Activated effector memory CD4-positive, alpha-beta T cell treated with anti-CD3 and anti-CD28 coated beads, Interleukin-2, amount 50 U/mL, for 16 hours (primary cell): ENCODE data around the gene CHAD.

Experiments used
- DNase-seq: peaks from one replicate; pipeline ENCODE4 v3.0.0-alpha.2; 2020

CHAD gene, protein sequence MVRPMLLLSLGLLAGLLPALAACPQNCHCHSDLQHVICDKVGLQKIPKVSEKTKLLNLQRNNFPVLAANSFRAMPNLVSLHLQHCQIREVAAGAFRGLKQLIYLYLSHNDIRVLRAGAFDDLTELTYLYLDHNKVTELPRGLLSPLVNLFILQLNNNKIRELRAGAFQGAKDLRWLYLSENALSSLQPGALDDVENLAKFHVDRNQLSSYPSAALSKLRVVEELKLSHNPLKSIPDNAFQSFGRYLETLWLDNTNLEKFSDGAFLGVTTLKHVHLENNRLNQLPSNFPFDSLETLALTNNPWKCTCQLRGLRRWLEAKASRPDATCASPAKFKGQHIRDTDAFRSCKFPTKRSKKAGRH

DNA sequence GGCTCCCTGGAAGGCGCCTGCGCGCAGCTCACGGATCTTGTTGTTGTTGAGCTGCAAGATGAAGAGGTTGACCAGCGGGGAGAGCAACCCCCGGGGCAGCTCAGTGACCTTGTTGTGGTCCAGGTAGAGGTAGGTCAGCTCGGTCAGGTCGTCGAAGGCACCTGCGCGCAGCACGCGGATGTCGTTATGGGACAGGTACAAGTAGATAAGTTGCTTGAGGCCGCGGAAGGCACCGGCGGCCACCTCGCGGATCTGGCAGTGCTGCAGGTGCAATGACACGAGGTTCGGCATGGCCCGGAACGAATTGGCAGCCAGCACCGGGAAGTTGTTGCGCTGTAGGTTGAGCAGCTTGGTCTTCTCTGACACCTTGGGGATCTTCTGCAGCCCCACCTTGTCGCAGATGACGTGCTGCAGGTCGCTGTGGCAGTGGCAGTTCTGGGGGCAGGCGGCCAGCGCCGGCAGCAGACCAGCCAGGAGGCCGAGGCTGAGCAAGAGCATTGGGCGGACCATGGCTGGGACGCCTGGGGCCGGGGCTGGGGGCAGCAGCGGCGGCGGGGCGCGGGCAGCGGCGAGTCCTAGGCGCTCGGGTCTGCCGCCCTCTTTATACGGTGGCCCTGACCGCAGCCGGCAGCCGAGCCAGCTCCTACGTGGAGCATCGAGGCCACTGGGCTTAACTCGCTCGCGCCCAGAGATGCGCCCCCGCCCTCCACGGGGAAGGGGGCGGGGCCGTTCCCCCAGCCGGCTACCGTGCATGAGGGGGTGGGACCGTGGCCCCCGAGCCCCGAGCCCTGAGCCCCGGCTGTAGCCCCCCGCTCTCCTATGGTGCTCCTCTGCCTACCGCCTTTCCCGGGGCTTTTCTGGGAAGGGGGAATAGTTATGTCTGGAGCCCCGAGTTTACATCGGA, at the start of gene CHAD:
Gene CHAD (minus strand): TSS at position 577 of the 904 bp plus-strand sequence. CDS start 67 bp downstream, at position 510.
- no peak for DNase-seq

DNA sequence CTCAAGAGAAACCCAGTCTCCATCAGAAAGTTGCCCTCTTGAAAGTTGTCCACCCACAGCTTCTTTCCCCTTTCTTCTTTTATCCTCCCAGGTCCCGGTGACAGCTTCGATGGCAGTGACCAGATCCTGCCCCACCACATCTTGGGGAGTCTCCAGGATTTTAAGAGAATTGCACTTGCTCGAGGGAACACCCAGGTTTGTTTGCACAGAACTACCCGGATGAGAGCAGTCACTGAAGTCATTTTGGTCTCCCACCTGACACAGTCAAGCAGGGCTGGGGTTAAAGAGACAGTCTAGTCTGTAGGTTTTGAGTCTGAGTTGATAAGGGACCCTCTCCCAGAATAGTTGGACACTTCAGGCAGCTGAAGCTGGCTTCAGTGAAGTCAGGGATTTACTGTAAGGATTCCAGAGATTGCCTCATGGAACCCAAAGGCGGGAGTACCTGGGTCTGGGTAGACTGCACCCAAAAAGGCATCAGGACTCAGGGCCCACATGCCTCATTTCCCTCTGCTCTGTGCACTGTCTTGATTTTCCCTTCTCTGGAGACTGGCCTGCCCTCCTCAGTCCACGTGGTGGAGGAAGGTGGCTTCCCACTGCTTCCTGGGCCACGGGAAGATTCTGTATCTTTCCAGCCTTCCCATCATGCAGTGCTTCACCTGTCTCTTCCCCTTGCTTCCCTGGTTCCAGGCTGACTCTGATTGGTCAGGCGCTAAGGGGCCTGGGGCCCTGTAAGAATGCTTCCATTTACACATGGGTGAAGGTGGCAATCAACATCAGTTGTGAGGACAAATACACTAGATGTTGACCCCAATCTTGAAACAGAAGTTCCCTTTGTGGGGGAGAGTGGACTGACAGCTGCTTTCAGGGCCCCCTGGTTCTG, 49.1 kb upstream of the CHAD start:
- DNase-seq = no peak

DNA sequence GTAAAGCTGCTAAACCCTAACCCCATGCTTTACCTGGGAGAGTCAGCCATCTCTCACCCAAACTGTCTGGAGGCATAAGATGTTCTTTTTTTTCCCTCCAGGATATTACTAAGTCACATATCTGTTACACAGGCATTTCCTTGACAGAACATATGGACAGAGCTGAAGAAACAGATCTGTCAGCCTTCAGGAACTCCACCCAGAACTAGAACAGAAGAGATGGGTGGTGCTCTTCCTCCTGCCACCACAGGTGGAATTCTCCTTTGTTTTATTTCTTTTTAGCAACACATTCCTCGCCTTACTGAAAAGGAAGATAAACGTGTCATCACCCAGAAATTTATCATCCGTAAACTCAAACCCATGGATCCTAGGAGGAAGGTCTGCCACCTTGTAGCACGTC, 48.3 kb upstream of the CHAD start:
- DNase-seq = no peak

DNA sequence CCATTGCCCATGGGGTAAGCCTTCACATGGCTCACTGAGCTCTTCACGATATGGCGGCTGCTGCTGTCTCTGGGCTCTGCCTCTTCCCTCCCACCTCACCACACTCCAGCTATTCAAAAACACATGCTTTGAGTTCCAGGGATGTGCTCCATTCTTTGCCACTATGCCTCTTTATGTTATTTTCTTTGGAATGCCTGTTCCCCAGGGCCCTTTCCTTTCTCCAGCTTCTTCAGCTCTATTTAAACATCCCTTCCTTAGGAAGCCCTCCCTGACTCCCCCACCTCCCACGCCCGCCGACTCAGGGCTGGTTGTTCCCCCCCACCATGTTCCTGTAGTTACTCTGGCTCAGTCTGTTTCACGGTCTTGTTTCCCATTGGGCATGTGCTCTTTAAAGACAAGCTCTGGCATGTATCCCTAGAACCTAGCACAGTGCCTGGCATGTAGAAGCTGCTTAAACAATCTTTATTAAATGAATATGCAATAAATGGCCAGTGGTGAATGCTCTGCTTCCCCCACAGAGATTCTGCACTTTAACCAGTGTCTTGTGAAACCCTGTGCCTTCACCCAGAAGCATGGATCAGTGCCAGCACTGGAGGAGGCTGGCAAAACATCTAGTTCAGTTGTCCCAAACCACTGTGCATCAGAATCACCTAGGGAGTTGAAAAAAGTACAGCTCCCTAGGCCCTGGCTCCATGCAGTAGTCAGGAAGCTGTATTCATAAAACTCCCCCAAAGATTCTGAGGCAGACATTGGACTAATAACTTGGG, 46.4 kb upstream of the CHAD start:
- no peak for DNase-seq

DNA sequence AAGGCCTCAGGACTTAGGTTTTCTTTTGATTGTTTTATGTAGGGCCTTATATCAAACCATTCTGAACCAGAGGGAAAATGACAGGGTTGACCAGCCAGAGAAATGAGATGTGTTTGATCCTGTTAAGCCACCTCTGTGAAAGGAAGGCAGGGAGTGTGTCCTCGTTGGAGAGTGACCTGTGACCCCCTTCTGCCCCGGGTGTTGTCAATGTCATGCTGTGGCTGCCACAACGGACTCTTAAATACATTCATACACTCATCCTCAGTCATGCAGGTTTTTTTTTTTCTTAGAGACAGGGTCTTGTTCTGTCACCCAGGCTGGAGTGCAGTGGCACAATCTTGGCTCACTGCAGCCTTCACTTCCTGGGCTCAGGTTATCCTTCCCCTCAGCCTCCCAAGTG, 45.7 kb upstream of the CHAD start:
- DNase-seq = no peak

DNA sequence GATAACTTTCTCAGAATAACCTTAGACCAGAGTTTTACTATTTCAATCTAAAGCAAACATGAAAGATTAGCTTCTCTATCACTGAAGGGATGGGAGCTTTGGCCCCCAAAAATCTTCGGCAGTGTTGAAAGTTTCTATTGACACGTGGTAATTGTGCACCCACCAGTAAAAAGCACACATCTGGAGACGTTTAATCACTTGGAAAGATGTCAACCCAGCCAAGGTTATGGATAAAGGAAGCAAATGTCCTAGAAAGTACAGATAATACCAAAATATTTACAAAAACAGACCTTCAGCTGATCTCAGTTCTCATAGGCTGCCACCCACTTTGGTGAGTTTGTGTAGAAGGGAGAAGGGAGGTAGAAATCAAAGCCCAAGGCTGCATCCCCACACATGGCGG, 44.8 kb upstream of the CHAD start:
- no peak for DNase-seq

DNA sequence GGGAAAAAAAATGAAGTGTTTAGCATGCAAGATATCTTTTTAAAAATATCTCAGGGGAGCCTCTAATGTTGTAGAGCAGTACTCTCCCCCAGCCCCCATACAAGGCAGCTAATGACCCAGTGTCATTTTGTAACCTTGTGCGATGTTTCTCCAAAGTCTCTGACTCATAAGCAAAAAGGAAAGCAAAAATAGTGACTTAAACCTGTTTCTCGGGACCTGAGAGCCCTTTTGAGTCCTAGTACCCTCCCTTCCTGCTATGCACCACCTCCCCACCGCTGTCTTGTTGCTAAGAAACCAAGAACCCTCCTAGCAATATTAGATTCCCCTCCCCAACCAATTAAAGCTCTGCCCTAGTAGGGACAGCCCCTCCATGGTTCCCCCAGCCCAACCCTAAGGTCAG, 42.4 kb upstream of the CHAD start:
- peak; percentile 80 for DNase-seq

DNA sequence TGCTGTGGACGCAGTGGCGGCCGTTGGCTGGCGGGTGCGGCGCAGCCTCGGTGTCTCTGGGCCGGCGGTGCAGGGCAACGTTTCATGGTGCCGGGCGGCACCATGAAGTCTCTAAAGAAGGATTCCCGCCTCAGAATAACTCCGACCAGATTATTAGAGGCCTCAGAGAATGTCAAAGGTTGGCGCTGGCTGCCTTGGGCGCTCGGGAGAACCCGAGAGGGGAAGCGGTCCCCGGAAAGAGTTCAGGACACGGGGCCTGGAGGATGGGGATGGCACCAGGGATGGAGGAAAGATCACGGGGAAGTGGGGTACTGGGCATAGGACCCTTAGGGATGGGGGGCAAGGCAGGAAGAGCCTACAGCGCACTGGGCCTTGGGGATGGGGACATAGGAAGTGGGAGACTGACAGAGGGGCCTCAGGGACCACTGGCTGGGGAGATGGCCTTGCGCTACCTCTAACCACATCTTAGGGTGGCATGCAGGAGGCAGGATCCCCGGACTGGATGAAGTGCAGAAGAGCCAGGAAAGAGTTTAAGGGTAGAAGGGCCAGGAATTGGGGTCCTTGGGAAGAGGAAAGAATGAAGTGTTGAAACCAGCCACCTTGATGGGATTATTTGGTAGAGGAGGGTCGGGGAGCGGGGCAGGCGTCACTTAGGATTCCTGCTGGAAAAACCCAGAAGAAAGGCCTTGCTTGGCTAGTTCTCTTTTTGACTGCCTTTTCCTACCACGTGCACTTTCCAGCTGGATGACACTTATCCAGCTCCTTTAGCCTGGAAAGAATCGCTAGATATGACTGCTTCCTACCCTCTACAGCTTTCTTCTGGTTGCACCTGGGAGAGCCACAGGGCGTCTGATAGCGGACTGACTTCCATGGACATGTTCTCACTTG, 40.1 kb upstream of the CHAD start:
- DNase-seq = no peak

DNA sequence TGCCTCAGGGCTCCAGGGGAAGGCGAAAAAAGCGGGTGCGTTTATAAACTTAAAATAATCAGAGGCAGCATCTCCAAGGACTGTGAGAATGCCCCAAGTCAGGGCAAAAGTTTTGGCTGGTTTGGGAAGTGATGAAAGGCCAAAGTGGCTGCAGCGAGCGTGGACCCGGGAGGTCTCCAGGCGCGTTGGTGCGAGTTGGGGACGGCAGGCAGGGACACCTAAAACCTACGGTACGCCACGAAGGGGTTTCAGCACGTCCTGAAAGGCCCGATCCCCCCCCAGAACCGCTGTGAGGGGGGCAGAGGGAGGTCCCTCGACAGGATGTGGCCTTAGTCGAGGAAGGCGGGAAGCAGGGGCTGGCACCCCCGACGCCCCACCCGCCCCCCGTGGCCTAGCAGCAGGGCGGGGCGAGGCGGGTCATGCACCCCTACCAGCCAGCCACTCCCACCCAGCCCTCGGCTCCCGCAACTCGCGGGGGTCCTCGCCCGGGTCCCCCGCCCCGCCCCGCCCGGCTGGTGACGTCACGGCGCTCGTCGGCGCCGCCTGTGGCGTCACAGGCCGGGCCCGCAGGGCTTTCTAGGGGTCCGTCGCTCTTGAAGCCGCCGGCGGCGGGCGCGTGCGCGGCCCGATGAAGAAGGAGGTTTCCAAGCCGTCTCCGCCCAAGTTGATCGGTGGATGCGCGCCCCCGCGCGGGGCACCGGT, 39.3 kb upstream of the CHAD start, which contains the start of gene MYCBPAP:
Gene MYCBPAP (plus strand): TSS at position 569 of the 702 bp plus-strand sequence. CDS start 236 bp downstream, outside the sequence.
- DNase-seq = peak; percentile 93

DNA sequence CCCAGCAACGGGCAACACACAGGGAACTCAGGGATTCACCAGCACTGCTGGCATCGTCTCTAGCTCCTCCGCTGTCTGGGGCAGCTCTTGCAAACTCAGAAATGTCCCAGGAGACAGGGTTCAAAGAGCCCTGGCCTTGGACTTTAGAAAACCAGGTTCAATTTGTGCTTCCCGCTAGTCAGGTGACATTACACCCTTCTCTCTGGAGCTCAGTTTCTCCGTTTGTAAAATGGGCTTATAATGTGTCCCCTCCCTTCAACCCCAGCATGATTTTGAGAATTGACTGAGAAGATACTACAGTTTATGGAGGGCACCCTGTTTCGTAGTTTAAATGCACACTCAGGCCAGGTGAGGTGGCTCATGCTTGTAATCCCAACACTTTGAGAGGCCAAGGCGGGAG, 37.6 kb upstream of the CHAD start:
- no peak for DNase-seq

DNA sequence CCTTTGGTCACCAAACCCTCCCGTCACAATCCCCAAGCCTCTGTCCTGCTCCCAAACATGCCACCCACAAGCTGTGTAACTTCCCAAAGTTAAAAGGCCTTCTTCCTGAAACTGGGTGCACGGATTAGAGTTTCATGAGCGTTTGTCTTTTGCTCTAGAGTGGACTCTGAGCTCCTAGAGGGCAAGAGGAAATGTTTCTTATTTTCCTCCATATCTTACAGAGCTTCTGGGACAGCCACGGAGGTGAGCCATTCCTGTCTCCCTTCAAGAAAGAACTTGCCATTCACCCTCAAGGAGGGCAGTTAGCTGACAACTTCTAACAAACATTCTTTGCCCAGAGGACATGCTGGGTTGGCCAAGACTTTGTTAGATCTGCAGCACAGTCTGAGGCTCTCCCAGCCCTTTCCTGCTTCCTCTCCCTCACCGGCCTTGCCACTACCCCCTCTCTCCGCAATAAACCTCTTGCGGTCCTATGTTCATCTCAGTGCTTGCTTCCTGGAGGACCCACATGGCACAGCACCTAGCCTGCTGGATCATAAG, 37.0 kb upstream of the CHAD start:
- DNase-seq = no peak

DNA sequence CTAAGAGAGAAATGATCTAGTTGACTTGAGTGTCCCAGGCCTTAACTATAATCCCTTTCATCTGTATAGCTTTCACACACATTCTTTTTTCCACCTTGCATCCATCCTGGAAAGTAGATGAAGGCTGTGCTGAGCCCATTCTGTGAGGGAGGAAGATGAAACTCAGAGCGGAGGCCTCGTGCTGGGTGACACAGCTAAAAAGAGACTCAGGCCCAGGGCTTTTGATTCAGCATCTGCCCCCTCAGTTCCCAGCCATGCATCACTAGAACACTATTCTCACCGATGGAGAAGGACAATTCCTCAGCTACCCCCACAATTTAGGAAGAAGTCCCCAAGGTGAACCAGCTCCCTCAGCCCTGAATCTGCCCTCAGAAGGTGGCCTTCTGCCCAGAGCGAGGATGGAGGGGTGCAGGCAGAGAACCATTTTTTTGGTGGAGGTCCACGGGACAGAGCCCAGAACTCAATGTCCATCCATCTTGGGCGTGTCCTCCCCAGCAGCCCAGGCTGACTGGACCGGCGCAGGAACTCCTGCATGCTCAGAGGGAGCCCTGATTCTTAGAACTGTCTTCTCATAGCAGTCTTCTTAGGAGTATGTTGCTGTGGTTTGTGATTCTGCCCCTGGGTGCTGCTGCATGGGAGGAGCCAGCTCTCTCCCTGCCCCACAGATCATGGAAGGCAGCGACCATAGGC, 33.8 kb upstream of the CHAD start:
- DNase-seq = no peak

DNA sequence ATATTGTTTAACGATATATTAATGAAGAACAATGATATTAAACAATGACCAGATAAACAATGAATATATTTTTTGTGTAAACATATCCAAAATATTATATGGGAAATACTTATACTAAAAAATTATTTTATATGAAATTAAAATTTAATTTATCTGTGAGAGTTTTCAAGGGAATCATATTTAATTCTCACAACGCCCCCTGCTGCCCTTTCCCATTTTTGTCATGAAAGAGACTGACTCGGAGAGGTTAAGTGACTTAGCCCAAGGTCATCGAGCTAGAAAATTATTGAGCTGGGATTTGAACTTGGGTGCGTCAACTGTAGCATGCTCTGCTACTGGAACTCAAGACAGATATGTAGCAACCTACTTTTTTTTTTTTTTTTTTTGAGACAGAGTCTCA, 32.4 kb upstream of the CHAD start:
- DNase-seq = peak; percentile 70

DNA sequence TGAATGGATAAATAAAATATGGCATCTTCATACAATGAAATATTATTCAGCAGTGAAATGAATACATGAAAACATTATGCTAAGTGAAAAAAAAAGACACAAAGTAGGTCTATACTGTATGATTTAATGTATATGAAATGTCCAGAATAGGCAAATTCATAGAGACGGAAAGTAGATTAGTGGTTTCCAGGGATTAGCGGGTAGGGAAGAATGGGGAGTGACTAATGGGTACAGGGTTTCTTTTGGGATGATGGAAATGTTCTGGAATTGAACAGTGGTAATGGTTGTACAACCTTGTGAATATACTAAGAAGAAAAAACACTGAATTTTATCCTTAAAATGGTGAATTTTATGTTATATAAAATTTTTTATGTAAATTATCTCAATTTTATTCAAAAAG, 31.0 kb upstream of the CHAD start:
- no peak for DNase-seq

DNA sequence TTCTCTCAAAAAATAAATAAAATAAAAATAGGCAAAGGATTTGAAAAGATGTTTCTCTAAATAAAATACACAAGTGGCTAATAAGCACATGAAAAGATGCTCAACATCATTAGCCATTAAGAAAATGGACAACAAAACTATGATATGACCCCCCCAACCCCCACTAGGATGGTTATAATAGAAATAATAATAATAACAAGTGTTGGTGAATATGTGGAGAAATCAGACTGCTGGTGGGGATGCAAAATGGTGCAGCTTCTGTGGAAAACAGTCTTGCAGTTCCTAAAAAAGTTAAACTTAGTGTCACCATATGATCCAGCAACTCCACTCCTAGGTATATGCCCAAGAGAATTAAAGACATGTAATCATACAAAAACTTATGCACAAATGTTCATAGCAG, 30.6 kb upstream of the CHAD start:
- DNase-seq = no peak

DNA sequence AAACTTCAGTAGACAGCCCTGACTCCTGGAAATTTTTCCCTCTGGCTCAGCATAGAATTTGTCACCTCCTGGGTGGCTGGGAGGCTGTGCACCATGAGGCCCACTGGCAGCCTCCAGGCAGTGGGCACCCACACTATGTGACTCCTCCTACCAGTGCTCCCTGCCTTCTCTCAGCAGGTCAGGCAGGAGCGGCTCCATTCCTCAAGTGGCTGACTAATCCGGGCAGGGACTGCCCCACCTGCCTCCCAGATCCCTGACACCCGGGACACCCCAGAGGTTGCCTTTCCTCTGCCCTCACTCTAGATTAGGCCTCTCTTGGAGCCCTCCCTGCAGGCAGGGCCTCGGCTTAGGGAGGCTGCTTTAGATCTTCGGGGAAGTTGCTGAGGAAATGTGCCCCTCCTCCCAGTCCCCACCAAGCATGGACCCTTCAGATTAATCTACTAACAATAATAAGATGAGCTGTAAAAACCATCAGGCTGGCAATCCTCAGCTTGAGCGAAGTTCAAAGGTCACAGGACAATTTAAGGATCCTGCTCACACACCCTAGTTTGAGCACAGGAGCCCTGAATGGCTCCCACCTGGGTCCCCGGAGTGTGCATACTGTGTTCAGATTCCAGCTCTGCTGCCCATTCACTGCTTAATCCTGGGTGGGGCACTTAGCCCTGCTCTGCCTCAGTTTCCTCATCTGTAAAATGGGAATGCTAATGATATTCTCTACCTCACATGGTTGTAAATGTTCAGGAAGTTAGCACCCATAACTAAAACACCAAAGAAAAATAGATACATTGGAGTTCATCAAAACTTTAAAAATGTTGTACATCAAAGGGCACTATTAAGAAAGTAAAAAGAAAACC, 29.6 kb upstream of the CHAD start:
- no peak for DNase-seq

DNA sequence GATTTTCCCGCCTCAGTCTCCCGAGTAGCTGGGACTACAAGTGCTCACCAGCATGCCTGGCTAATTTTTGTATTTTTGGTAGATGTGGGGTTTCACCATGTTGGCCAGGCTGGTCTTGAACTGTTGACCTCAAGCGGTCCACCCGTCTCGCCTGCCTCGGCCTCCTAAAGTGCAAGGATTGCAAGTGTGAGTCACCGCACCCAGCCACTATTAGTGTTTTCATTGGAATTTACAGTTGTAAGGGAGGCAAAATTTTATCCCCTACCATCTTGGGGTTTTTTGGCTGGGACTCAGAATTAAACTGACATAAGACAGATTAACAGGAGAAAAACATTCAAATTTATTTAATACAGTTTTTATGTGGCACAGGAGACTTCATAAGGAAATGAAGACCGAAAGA, 27.2 kb upstream of the CHAD start:
- DNase-seq = no peak

DNA sequence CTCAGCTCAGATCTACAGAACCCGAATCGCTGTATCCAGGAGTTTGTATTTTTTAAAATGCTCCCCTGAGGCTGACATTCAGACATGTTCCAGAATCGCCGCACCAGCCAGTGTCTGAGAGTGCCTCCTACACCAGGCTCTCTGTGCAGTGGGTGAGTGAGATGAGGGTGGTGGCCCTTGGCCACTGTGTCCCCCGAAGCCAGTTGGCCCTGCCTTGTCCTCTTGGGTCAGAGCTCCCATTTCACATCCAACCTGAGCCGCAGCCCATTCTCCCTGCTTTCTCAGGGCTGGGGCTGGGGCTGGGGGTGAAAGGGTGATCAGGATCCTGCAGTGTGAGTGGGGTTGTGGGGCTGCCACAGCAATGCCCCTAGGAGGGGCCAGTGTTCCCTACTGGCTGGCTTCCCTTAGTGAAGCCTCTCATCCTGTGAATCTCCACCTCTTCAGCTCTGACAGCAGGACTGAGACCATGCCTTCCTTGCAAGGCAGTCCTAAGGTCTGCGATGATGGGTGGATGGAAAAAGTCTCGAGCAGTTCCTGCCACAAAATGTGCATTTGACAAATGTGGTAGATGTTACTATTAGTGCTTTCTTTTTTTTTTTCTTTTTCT, 26.6 kb upstream of the CHAD start:
- DNase-seq = no peak
